Neural cell (in vitro differentiated cells): Measurements from ENCODE around the gene COX7A2. TPM values are rescaled to one million over a fixed set of nuclear protein-coding genes. Genes with fewer than 3 reads are reported as not detected.

Source experiments
- H2AFZ ChIP-seq: fragments of 200-600, 300-800 bp; sonication (generic), shearing (Covaris generic); 2 replicates; pipeline ENCODE4 v1.6.0; 2014; ENCODE audit warnings: low read depth, mild to moderate bottlenecking, antibody characterized with exemption, low read length, moderate library complexity
- H3F3A ChIP-seq: fragments of 200-600 bp; shearing (Covaris generic); 2 replicates; pipeline ENCODE4 v1.6.1; 2016; ENCODE audit warnings: mild to moderate bottlenecking, moderate library complexity, mixed read lengths, antibody characterized with exemption, low read length; ENCODE audit not compliant: insufficient read depth, poor library complexity, severe bottlenecking
- H3K27ac ChIP-seq: fragments of 200-600, 300-800 bp; sonication (generic), shearing (Covaris generic); 2 replicates; pipeline ENCODE4 v1.5.1; 2014; ENCODE audit warnings: mild to moderate bottlenecking, low read length, moderate library complexity
- H3K27me3 ChIP-seq: fragments of 300-800, 200-600 bp; sonication (generic), shearing (Covaris generic); 2 replicates; pipeline ENCODE4 v1.6.0; 2014; ENCODE audit warnings: mild to moderate bottlenecking, low read depth, low read length, moderate library complexity; ENCODE audit not compliant: insufficient read depth
- H3K36me3 ChIP-seq: fragments of 300-800, 200-600 bp; sonication (generic), shearing (Covaris generic); 2 replicates; pipeline ENCODE4 v1.5.1; 2014; ENCODE audit warnings: mild to moderate bottlenecking, antibody characterized with exemption, low read length, moderate library complexity; ENCODE audit not compliant: insufficient read depth
- H3K4me2 ChIP-seq: fragments of 300-800, 200-600 bp; sonication (generic), shearing (Covaris generic); 2 replicates; pipeline ENCODE4 v1.6.0; 2014; ENCODE audit warnings: mild to moderate bottlenecking, low read length
- H3K4me3 ChIP-seq: fragments of 300-800, 200-600 bp; sonication (generic), shearing (Covaris generic); 2 replicates; pipeline ENCODE4 v1.5.1; 2014; ENCODE audit warnings: mild to moderate bottlenecking, low read length, moderate library complexity
- H3K79me2 ChIP-seq: fragments of 200-600 bp; shearing (Covaris generic); replicated peaks from 2 replicates; pipeline ENCODE4 v1.6.0; 2014; ENCODE audit warnings: mild to moderate bottlenecking, low read length, moderate library complexity; ENCODE audit not compliant: insufficient read depth
- H3K9ac ChIP-seq: fragments of 300-800, 200-600 bp; sonication (generic), shearing (Covaris generic); 2 replicates; pipeline ENCODE4 v1.6.1; 2016; ENCODE audit warnings: mild to moderate bottlenecking, low read length, mixed read lengths
- H3K9me2 ChIP-seq: fragments of 200-600 bp; shearing (Covaris generic); 2 replicates; pipeline ENCODE4 v1.6.1; 2016; ENCODE audit warnings: mild to moderate bottlenecking, low read length, mixed read lengths; ENCODE audit not compliant: insufficient read depth
- H3K9me3 ChIP-seq: fragments of 200-600, 300-800 bp; sonication (generic), shearing (Covaris generic); 2 replicates; pipeline ENCODE4 v1.6.1; 2016; ENCODE audit warnings: mild to moderate bottlenecking, mixed run types, low read length, moderate library complexity, mixed read lengths
- H4K20me1 ChIP-seq: fragments of 200-600 bp; shearing (Covaris generic); 2 replicates; pipeline ENCODE4 v1.6.1; 2016; ENCODE audit warnings: mild to moderate bottlenecking, mixed run types; ENCODE audit not compliant: insufficient read depth
- EP300 ChIP-seq: fragments of 450-650 bp; conservative IDR thresholded peaks from 2 replicates; pipeline ENCODE4 v1.6.1; 2014; ENCODE audit warnings: antibody characterized with exemption, mild to moderate bottlenecking, moderate library complexity; ENCODE audit not compliant: poor library complexity, severe bottlenecking
- EZH2 ChIP-seq: fragments of 200-600, 300-800 bp; shearing (Covaris generic), sonication (generic); IDR thresholded peaks from 2 replicates; pipeline ENCODE4 v1.6.1; 2014; ENCODE audit warnings: antibody characterized with exemption, low read length, borderline replicate concordance, mild to moderate bottlenecking; ENCODE audit not compliant: insufficient read depth, poor library complexity, severe bottlenecking
- MXI1 ChIP-seq: fragments of 450-650 bp; conservative IDR thresholded peaks from 2 replicates; pipeline ENCODE4 v1.6.1; 2014; ENCODE audit warnings: antibody characterized with exemption, mild to moderate bottlenecking; ENCODE audit not compliant: poor library complexity, severe bottlenecking
- POLR2AphosphoS5 ChIP-seq: IDR thresholded peaks from 2 replicates; pipeline ENCODE4 v1.6.1; 2012
- RAD21 ChIP-seq: fragments of 450-650 bp; conservative IDR thresholded peaks from 2 replicates; pipeline ENCODE4 v1.6.1; 2014; ENCODE audit warnings: antibody characterized with exemption, mild to moderate bottlenecking, moderate library complexity
- SMC3 ChIP-seq: fragments of 450-650 bp; conservative IDR thresholded peaks from 2 replicates; pipeline ENCODE4 v1.6.1; 2014; ENCODE audit warnings: antibody characterized with exemption, mild to moderate bottlenecking, moderate library complexity; ENCODE audit not compliant: poor library complexity
- TAF1 ChIP-seq: IDR thresholded peaks from 2 replicates; pipeline ENCODE4 v1.6.1; 2012; ENCODE audit warnings: low read depth
- polyA plus RNA-seq: library from polyadenylated mRNA; depleted of rRNA; stranded (reverse); fragments of >200 nt; gene quantifications from 2 replicates; pipeline ENCODE4 v1.2.3, GENCODE V29; 2014
- TF ChIP-seq, protein P1 (sequence below): IDR thresholded peaks from 2 replicates; pipeline ENCODE4 v1.6.1; 2012; ENCODE audit warnings: borderline replicate concordance
- TF ChIP-seq, protein P2 (sequence below): fragments of 450-650 bp; IDR thresholded peaks from 2 replicates; pipeline ENCODE4 v1.5.1; 2014; ENCODE audit warnings: antibody characterized with exemption, mild to moderate bottlenecking, moderate library complexity; ENCODE audit not compliant: poor library complexity, severe bottlenecking

Gene COX7A2
- polyA plus RNA-seq, 1 donor from 2014 or later: 2,909 TPM

DNA sequence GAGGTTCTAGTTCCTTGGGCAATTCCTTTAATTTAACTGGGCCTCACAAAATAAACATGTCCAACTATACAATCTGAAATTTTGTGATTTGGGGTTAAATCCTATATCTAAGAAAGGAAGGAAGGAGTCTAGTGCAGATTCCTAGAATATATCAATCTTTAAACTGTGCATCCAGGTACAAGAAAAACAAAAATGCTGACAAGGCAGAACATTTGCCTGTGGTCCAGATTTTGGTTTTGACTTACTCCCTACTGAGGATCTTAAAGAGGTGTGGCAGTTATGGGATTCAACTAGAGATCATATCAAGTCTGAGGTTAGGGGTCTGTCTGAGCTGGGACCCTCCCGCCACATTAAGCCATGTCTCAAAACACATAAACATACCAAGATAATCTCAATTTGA lies 17.7 kb upstream of the COX7A2 start:
- peaks cover 8% of the 10 kb centered on the region for H3K79me2 ChIP-seq
- peaks cover 18% of the 10 kb centered on the region for H3K36me3 ChIP-seq
- no peaks in the 10 kb centered on the region for H4K20me1 ChIP-seq
- H3K27ac ChIP-seq: no peak overlapping the region
- no peaks in the 10 kb centered on the region for H3K9me3 ChIP-seq
- TF ChIP-seq TAF1 (no peak), POLR2AphosphoS5 (no peak), RAD21 (no peak), MXI1 (no peak), EZH2 (no peak), EP300 (no peak), SMC3 (no peak)
- TF ChIP-seq, protein P1, sequence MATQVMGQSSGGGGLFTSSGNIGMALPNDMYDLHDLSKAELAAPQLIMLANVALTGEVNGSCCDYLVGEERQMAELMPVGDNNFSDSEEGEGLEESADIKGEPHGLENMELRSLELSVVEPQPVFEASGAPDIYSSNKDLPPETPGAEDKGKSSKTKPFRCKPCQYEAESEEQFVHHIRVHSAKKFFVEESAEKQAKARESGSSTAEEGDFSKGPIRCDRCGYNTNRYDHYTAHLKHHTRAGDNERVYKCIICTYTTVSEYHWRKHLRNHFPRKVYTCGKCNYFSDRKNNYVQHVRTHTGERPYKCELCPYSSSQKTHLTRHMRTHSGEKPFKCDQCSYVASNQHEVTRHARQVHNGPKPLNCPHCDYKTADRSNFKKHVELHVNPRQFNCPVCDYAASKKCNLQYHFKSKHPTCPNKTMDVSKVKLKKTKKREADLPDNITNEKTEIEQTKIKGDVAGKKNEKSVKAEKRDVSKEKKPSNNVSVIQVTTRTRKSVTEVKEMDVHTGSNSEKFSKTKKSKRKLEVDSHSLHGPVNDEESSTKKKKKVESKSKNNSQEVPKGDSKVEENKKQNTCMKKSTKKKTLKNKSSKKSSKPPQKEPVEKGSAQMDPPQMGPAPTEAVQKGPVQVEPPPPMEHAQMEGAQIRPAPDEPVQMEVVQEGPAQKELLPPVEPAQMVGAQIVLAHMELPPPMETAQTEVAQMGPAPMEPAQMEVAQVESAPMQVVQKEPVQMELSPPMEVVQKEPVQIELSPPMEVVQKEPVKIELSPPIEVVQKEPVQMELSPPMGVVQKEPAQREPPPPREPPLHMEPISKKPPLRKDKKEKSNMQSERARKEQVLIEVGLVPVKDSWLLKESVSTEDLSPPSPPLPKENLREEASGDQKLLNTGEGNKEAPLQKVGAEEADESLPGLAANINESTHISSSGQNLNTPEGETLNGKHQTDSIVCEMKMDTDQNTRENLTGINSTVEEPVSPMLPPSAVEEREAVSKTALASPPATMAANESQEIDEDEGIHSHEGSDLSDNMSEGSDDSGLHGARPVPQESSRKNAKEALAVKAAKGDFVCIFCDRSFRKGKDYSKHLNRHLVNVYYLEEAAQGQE: no peak
- TF ChIP-seq, protein P2, sequence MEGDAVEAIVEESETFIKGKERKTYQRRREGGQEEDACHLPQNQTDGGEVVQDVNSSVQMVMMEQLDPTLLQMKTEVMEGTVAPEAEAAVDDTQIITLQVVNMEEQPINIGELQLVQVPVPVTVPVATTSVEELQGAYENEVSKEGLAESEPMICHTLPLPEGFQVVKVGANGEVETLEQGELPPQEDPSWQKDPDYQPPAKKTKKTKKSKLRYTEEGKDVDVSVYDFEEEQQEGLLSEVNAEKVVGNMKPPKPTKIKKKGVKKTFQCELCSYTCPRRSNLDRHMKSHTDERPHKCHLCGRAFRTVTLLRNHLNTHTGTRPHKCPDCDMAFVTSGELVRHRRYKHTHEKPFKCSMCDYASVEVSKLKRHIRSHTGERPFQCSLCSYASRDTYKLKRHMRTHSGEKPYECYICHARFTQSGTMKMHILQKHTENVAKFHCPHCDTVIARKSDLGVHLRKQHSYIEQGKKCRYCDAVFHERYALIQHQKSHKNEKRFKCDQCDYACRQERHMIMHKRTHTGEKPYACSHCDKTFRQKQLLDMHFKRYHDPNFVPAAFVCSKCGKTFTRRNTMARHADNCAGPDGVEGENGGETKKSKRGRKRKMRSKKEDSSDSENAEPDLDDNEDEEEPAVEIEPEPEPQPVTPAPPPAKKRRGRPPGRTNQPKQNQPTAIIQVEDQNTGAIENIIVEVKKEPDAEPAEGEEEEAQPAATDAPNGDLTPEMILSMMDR: no peak
- no peak overlapping the region for H3K4me3 ChIP-seq
- no peak overlapping the region for H2AFZ ChIP-seq
- H3K27me3 ChIP-seq: no peaks in the 10 kb centered on the region
- no peak overlapping the region for H3K9ac ChIP-seq
- H3K4me2 ChIP-seq: no peak overlapping the region
- no peaks in the 10 kb centered on the region for H3F3A ChIP-seq
- no peaks in the 10 kb centered on the region for H3K9me2 ChIP-seq

DNA sequence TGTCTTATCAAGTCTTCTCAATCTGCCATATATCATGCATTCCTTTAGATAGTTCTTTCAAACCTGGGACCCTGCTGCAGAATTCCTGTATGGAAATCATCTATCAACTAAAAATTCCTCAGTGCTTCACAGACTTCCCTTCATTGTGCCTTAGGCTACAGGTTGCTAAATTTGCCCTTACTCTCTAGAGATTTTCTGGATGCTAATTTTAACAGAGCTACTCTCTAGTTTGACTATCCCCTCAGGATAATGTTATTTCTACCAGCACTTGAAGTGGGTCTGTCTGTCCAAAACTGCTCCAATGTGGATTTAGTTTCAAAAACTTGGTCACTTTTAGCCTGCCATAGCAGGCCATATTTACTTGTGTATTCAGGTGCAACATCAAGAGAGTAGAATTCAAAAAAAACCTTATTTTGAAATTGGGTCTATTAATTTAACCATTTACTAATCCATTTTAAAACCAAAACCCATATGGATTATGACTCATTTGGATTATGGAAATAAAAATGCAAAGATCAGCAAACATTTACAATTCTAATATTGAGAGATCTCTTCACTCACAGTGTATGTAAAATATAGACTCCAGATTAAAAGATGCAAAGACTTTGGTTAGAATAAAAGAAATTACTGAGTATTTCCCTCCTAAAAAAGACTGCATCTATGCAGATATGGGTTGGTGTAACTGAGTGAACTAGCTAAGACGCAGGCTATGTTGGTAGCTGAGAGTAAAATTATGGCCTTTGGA lies 13.9 kb upstream of the COX7A2 start:
- Histone ChIP-seq H3F3A (no peaks in the 10 kb centered on the region), H3K4me2 (no peak overlapping the region), H3K27ac (no peak overlapping the region), H3K4me3 (no peak overlapping the region), H3K9me2 (no peaks in the 10 kb centered on the region), H4K20me1 (no peaks in the 10 kb centered on the region), H2AFZ (no peak overlapping the region), H3K9me3 (no peaks in the 10 kb centered on the region), H3K27me3 (no peaks in the 10 kb centered on the region), H3K36me3 (peaks cover 18% of the 10 kb centered on the region), H3K79me2 (no peaks in the 10 kb centered on the region), H3K9ac (no peak overlapping the region)
- TF ChIP-seq, protein P2: no peak
- TF ChIP-seq MXI1: no peak
- TF ChIP-seq, protein P1: no peak
- TF ChIP-seq POLR2AphosphoS5: no peak
- no peak for TF ChIP-seq EP300
- TF ChIP-seq RAD21: no peak
- no peak for TF ChIP-seq EZH2
- TF ChIP-seq TAF1: no peak
- TF ChIP-seq SMC3: no peak
